Measurements from ENCODE around the gene USP46. TPM values are rescaled to one million over a fixed set of nuclear protein-coding genes. Genes with fewer than 3 reads are reported as not detected.

Gene USP46
- total RNA-seq, 1 experiment from 2014 or later: 48.1 TPM

GRCh38 chr4:52658641-52659000, 480 bp downstream of the USP46 start:
- POLR2A ChIA-PET: interaction anchor here (0.5 to 3.1 kb wide), 4 partner anchors 15 to 218 kb away, joined by 3 to 32 read pairs (median 5); partner anchors contain the start of gene ERVMER34-1
- CTCF ChIA-PET: interaction anchor here (0.8 to 2.4 kb wide), 8 partner anchors 10 to 324 kb away, joined by 3 to 17 read pairs (median 8); no protein-coding TSS in a partner anchor
- Mint-ChIP-seq H3K36me3 (peaks cover 39% of the 10 kb centered on the region), H3K27ac (peak overlapping the region; percentile 93; the same call in 1 of the 2 replicates), H3K4me3 (peak overlapping the region; percentile 72), H3K4me1 (peaks cover 55% of the 10 kb centered on the region), H3K9me3 (peaks cover 18% of the 10 kb centered on the region), H3K27me3 (ENCODE audit: low read depth) (peaks cover 10% of the 10 kb centered on the region)
- ATAC-seq (peak; percentile 1; the same call in 1 of the 2 replicates), DNase-seq (ENCODE audit: low spot score) (peak; percentile 28)
- TF ChIP-seq ATF3 (CRISPR knock-in tag; conservative IDR thresholded peaks at IDR 0.05): no peak

- Mint-ChIP-seq H3K9me3 (peaks cover 10% of the 10 kb centered on the region), H3K36me3 (peaks cover 31% of the 10 kb centered on the region), H3K4me3 (peak overlapping the region; percentile 72), H3K27me3 (ENCODE audit: low read depth) (peaks cover 10% of the 10 kb centered on the region), H3K27ac (peak overlapping the region; percentile 93), H3K4me1 (peaks cover 61% of the 10 kb centered on the region)
- ChIA-PET POLR2A (interaction anchor here (0.5 to 3.1 kb wide), 8 partner anchors 9 to 323 kb away, joined by 3 to 32 read pairs (median 4); partner anchors contain the start of gene ERVMER34-1), CTCF (interaction anchor here (0.8 to 2.4 kb wide), 12 partner anchors 9 to 324 kb away, joined by 3 to 17 read pairs (median 5); no protein-coding TSS in a partner anchor)
- peak; percentile 73 for ATAC-seq
- peak; percentile 58 for DNase-seq (ENCODE audit: low spot score)
- TF ChIP-seq E2F4 (CRISPR knock-in tag; IDR thresholded peaks at IDR 0.05; ENCODE audit: borderline replicate concordance, low read depth) (no peak), ZNF281 (CRISPR knock-in tag; IDR thresholded peaks at IDR 0.05) (peak; percentile 59; the same call in 1 of the 2 replicates), ESRRA (CRISPR knock-in tag; IDR thresholded peaks at IDR 0.05; ENCODE audit: borderline replicate concordance) (peak; percentile 33; the same call in 1 of the 2 replicates), ZNF416 (CRISPR knock-in tag; IDR thresholded peaks at IDR 0.05) (no peak), TEAD1 (CRISPR knock-in tag; IDR thresholded peaks at IDR 0.05) (peak; percentile 43; the same call in 1 of the 2 replicates), MAX (CRISPR knock-in tag; IDR thresholded peaks at IDR 0.05) (peak; percentile 92), SP1 (CRISPR knock-in tag; conservative IDR thresholded peaks at IDR 0.05) (0 out of 2 replicates have a peak, but pooled peaks have one; percentile 16), ETV6 (CRISPR knock-in tag; IDR thresholded peaks at IDR 0.05) (peak; percentile 43; the same call in 1 of the 2 replicates), ZNF263 (CRISPR knock-in tag; IDR thresholded peaks at IDR 0.05; ENCODE audit: low read depth) (no peak), ARID4B (CRISPR knock-in tag; IDR thresholded peaks at IDR 0.05; ENCODE audit: borderline replicate concordance) (peak; percentile 20; the same call in 1 of the 2 replicates), FOXP4 (CRISPR knock-in tag; IDR thresholded peaks at IDR 0.05) (no peak), USF1 (CRISPR knock-in tag; IDR thresholded peaks at IDR 0.05) (peak; percentile 75; the same call in 1 of the 2 replicates), USF2 (CRISPR knock-in tag; IDR thresholded peaks at IDR 0.05) (peak; percentile 64), KAT7 (CRISPR knock-in tag; IDR thresholded peaks at IDR 0.05; ENCODE audit: borderline replicate concordance) (0 out of 2 replicates have a peak, but pooled peaks have one; percentile 37)
These were observed 1.2 kb downstream of the USP46 start for GRCh38 chr4:52657618-52658501.
